HG02973 (cell line): ENCODE results near the gene ZBTB4.
A peak's percentile ranks its signal among the peaks of the same experiment; 100 is the strongest.
"Not testable (repeated sequence)": the region's sequence is repeated elsewhere in the genome, so short reads cannot be mapped to it uniquely, and the experiment has no call there.

Source experiments
- ATAC-seq: cut with Tn5 transposase; IDR thresholded peaks from one replicate; pipeline ENCODE4 v1.9.1; 2021; ENCODE audit warnings: moderate library complexity; ENCODE audit not compliant: unreplicated experiment

Gene ZBTB4

GRCh38 chr17:7496470-7497183 lies 17.2 kb upstream of the ZBTB4 start:
- ATAC-seq, result no peak

- ATAC-seq, result no peak
These were observed 16.5 kb upstream of the ZBTB4 start for GRCh38 chr17:7495906-7496434.

- ATAC-seq, result no peak
These were observed 14.5 kb upstream of the ZBTB4 start for GRCh38 chr17:7493941-7494340.

GRCh38 chr17:7491583-7491982 lies 12.2 kb upstream of the ZBTB4 start:
- no peak for ATAC-seq

- no peak for ATAC-seq
These were observed 10.7 kb upstream of the ZBTB4 start for GRCh38 chr17:7490144-7490543.

GRCh38 chr17:7486181-7486580 lies 6.8 kb upstream of the ZBTB4 start:
- ATAC-seq, result no peak

GRCh38 chr17:7484919-7485377 lies 5.5 kb upstream of the ZBTB4 start:
- no peak for ATAC-seq

GRCh38 chr17:7484067-7484918 lies 4.9 kb upstream of the ZBTB4 start, which contains the start of gene POLR2A:
TSS of gene POLR2A (plus strand) at chr17:7484366.
- peak; percentile 52 for ATAC-seq

GRCh38 chr17:7483255-7484066 lies 4.0 kb upstream of the ZBTB4 start:
- peak; percentile 33 for ATAC-seq

- ATAC-seq, result not testable (repeated sequence)
These were observed 3.3 kb upstream of the ZBTB4 start for GRCh38 chr17:7482742-7483088.

GRCh38 chr17:7481842-7482741 lies 2.7 kb upstream of the ZBTB4 start:
- not testable (repeated sequence) for ATAC-seq

- not testable (repeated sequence) for ATAC-seq
These were observed 1.8 kb upstream of the ZBTB4 start, which contains the start of gene SLC35G6 for GRCh38 chr17:7481275-7481674. TSS of gene SLC35G6 (plus strand) at chr17:7481446. CDS start at chr17:7481517, 71 bp downstream.

- ATAC-seq, result no peak
These were observed 606 bp upstream of the ZBTB4 start for GRCh38 chr17:7480089-7480384.

- no peak for ATAC-seq
These were observed 887 bp downstream of the ZBTB4 start for GRCh38 chr17:7478276-7479212.

GRCh38 chr17:7477392-7478275 lies 1.8 kb downstream of the ZBTB4 start:
- ATAC-seq, result no peak

- ATAC-seq, result no peak
These were observed 2.5 kb downstream of the ZBTB4 start for GRCh38 chr17:7476951-7477350.

GRCh38 chr17:7476494-7476893 lies 2.9 kb downstream of the ZBTB4 start:
- ATAC-seq, result no peak
